Natural killer cell treated with Interleukin-12 subunit alpha and Interleukin-12 subunit beta and Interleukin-15 and Interleukin-18, amount 100 ng/mL, for 72 hours (primary cell): ENCODE data around the gene TTC31. TPM values are rescaled to one million over a fixed set of nuclear protein-coding genes. Genes with fewer than 3 reads are reported as not detected.
A peak's percentile ranks its signal among the peaks of the same experiment; 100 is the strongest.
"Not testable (repeated sequence)": the region's sequence is repeated elsewhere in the genome, so short reads cannot be mapped to it uniquely, and the experiment has no call there.

Experiments
- ATAC-seq, 2 donors: fragments of 150-1000 bp; cut with Tn5 transposase in 1 of 2; sonication (Bioruptor Pico), chemical (Tn5 transposase) in 1 of 2; 2 replicates each; pipeline ENCODE4 v1.10.0; 2021
- DNase-seq: peaks from one replicate; pipeline ENCODE4 v3.0.0; 2022; ENCODE audit warnings: low spot score
- H3K27ac Mint-ChIP-seq, 2 donors: 1 replicate in 1 of 2; 2 replicates in 1 of 2; pipeline ENCODE4 v1.8.0; 2022; ENCODE audit warnings: mixed read lengths in 2 of 2, mild to moderate bottlenecking in 1 of 2, moderate library complexity in 1 of 2
- H3K27me3 Mint-ChIP-seq, 2 donors: 1 replicate in 1 of 2; 2 replicates in 1 of 2; pipeline ENCODE4 v1.8.0; 2022; ENCODE audit warnings: mixed read lengths in 2 of 2
- H3K36me3 Mint-ChIP-seq: one replicate; pipeline ENCODE4 v1.8.0; 2022; ENCODE audit warnings: mixed read lengths
- H3K4me1 Mint-ChIP-seq, 2 donors: 1 replicate in 1 of 2; 2 replicates in 1 of 2; pipeline ENCODE4 v1.8.0; 2022; ENCODE audit warnings: low read depth in 2 of 2, mixed read lengths in 2 of 2, mild to moderate bottlenecking in 1 of 2
- H3K4me3 Mint-ChIP-seq: one replicate; pipeline ENCODE4 v1.8.0; 2022; ENCODE audit warnings: mixed read lengths
- H3K9me3 Mint-ChIP-seq: 2 replicates; pipeline ENCODE4 v1.8.0; 2022; ENCODE audit warnings: mixed read lengths
- total RNA-seq, 2 donors: library from RNA; stranded (reverse); gene quantifications; one replicate each; pipeline ENCODE4 v1.2.3, GENCODE V29; 2022

TTC31 gene
- total RNA-seq, 2 donors from 2014 or later, result 42.8 to 49.0 TPM

GRCh38 chr2:74461187-74462053 lies 21.5 kb upstream of the TTC31 start:
- no peaks in the 10 kb centered on the region for H3K9me3 Mint-ChIP-seq
- H3K27me3 Mint-ChIP-seq, result no peaks in the 10 kb centered on the region
- H3K27ac Mint-ChIP-seq, result no peak overlapping the region
- no peak for ATAC-seq
- DNase-seq, result no peak
- peaks cover 44 to 63% of the 10 kb centered on the region in 2 donors for H3K4me1 Mint-ChIP-seq
- no peak overlapping the region for H3K4me3 Mint-ChIP-seq
- peaks cover under 1% of the 10 kb centered on the region for H3K36me3 Mint-ChIP-seq

DNA sequence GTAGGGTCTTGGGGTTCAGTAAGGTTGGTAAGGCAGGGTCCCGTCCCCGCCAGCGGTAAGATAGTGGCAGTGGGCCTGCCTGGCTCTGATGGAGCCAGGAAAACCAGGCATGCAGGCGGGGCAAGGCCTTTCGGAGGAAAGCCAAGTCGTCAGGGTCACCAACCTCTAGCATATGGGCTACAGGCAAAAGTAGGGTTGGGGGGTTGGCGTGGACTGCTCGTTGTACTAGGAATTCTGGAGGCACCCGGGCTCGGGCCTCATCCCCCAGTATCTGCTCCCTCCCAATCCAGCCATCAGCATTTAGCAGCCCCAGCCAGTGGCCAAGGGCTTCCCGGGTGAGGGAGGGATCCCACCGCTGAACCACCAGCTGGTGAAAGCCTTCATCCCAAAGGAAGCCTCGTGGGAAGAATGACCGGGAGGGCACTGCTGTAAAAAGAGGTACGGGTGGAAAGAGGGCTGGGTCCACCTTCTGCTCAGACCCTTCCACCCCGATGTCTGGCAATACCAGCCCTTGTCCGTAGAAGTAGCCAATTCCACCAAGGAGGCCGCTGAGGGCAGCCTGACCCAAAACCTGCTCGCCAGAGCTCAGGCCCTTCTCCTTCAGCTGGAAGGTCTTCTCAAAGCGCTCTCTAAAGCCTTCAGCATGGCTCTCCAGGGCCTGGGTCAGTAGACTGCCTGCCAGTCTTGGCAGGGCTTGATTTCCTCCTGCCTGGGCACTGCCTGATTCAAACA lies 20.7 kb upstream of the TTC31 start:
- H3K9me3 Mint-ChIP-seq, result no peaks in the 10 kb centered on the region
- peak overlapping the region; percentile 47 to 73 for H3K27ac Mint-ChIP-seq
- no peak overlapping the region for H3K4me3 Mint-ChIP-seq
- ATAC-seq (no peak), DNase-seq (no peak)
- H3K4me1 Mint-ChIP-seq, result peaks cover 38 to 55% of the 10 kb centered on the region in 2 donors
- H3K27me3 Mint-ChIP-seq, result no peaks in the 10 kb centered on the region
- H3K36me3 Mint-ChIP-seq, result no peaks in the 10 kb centered on the region

- ATAC-seq, result no peak
- Mint-ChIP-seq H3K4me3 (peak overlapping the region; percentile 52), H3K27me3 (no peaks in the 10 kb centered on the region), H3K9me3 (no peaks in the 10 kb centered on the region), H3K36me3 (no peaks in the 10 kb centered on the region), H3K27ac (peak overlapping the region; percentile 47 to 73), H3K4me1 (peaks cover 35 to 49% of the 10 kb centered on the region in 2 donors)
- no peak for DNase-seq
Observed at GRCh38 chr2:74462786-74463105, 20.1 kb upstream of the TTC31 start.

GRCh38 chr2:74464406-74464805 lies 18.5 kb upstream of the TTC31 start:
- H3K36me3 Mint-ChIP-seq, result no peaks in the 10 kb centered on the region
- peak overlapping the region; percentile 97 for H3K4me3 Mint-ChIP-seq
- DNase-seq (no peak), ATAC-seq (peak in 1 of 2 donors; percentile 29)
- H3K27me3 Mint-ChIP-seq, result no peaks in the 10 kb centered on the region
- peaks cover 23 to 35% of the 10 kb centered on the region in 2 donors for H3K4me1 Mint-ChIP-seq
- H3K9me3 Mint-ChIP-seq, result no peaks in the 10 kb centered on the region
- H3K27ac Mint-ChIP-seq, result peak overlapping the region; percentile 97 to 100

- peak overlapping the region; percentile 75 to 87 for H3K27ac Mint-ChIP-seq
- not testable (repeated sequence) for H3K9me3 Mint-ChIP-seq, ATAC-seq, H3K27me3 Mint-ChIP-seq, DNase-seq
- peak overlapping the region; percentile 67 for H3K4me3 Mint-ChIP-seq
- H3K4me1 Mint-ChIP-seq, result peaks cover 32 to 36% of the 10 kb centered on the region in 2 donors
- peaks cover 13% of the 10 kb centered on the region for H3K36me3 Mint-ChIP-seq
Observed at GRCh38 chr2:74470742-74471141, 12.1 kb upstream of the TTC31 start.

DNA sequence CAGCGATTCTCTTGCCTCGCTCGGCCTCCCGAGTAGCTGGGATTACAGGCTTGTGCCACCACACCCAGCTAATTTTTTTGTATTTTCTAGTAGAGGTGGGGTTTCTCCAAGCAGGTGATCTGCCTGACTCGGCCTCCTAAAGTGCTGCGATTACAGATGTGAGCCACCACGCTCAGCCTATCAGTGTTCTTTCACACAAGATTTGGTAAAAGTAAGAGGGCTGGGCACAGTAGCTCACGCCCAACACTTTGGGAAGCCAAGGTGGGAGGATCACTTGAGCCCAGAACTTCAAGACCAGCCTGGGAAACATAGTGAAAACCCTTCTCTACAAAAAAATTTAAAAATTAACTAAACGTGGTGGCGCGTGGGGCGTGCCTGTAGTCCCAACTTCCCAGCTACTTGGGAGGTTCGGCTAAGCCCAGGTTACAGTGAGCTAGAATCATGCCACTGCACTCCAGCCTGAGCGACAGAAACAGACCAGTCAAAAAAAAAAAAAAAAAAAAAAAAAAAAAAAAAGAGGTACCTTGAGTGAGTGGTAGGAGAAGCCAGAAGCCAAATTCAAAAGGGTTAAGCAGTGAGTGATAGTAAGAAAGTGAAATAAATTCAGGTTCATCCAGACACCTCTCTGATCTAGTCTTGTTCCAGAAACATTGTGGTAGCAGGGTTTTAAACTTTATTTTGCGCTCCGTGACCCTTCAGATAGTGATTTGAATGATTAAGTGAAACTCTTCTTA lies 11.4 kb upstream of the TTC31 start:
- Mint-ChIP-seq H3K4me1 (peaks cover 27 to 32% of the 10 kb centered on the region in 2 donors), H3K27me3 (no peaks in the 10 kb centered on the region), H3K27ac (peak overlapping the region; percentile 97 to 99), H3K36me3 (peaks cover 13% of the 10 kb centered on the region), H3K4me3 (peak overlapping the region; percentile 99), H3K9me3 (no peaks in the 10 kb centered on the region)
- ATAC-seq (no peak), DNase-seq (no peak)

- Mint-ChIP-seq H3K27ac (peak within 1 kb of the TSS; percentile 97 to 99), H3K27me3 (no peaks in the 10 kb centered on the region), H3K9me3 (no peaks in the 10 kb centered on the region), H3K4me3 (peak within 1 kb of the TSS; percentile 99), H3K36me3 (peaks cover 13% of the 10 kb centered on the region), H3K4me1 (peaks cover 27 to 38% of the 10 kb centered on the region in 2 donors)
- peak; percentile 97 for DNase-seq
- peak; percentile 97 for ATAC-seq
Observed at GRCh38 chr2:74472086-74472944, 10.6 kb upstream of the TTC31 start, which contains the start of gene MRPL53. Gene MRPL53 (minus strand): TSS chr2:74472680. CDS start chr2:74472660, 20 bp downstream.

DNA sequence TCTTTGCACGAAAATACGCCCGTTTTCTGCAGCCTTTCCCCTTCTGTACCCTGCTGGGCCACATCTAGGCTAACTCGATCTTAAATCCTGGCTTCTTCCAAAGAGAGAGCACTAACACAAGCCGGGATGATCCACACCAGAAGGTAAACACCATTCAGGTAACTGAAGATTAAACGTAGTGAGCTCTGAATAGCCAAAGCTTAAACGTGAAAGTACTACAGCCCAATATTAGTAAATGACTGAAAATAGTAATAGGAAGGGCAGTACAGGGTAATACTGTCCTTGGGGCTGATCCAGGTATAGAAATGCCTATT lies 10.0 kb upstream of the TTC31 start:
- Mint-ChIP-seq H3K27ac (peak overlapping the region; percentile 97 to 99), H3K4me1 (peaks cover 31 to 42% of the 10 kb centered on the region in 2 donors), H3K9me3 (no peaks in the 10 kb centered on the region), H3K36me3 (peaks cover 13% of the 10 kb centered on the region), H3K4me3 (peak overlapping the region; percentile 99), H3K27me3 (no peaks in the 10 kb centered on the region)
- ATAC-seq (no peak), DNase-seq (no peak)

DNA sequence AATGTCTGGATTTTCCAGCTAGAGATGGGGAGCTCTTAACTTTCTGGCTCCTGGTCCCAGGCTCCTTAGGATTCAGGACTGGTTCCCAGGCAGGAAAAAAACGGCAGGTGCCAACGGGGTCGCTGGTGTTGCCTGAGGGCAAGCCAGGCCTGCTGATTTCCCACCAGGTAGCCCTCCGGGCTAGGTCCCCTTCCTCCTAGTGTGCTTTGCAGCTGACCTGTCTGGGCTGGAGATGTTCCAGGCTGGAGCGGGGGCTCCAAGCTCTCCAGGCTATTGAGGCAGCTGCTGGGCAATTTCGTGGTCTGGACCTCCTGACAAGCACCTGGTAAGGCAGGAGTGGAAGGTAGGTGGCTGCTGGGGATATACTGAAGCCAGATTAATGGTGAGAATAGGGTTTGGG lies 8.4 kb upstream of the TTC31 start:
- Mint-ChIP-seq H3K36me3 (peaks cover 13% of the 10 kb centered on the region), H3K4me3 (no peak overlapping the region), H3K27me3 (no peaks in the 10 kb centered on the region), H3K27ac (peak overlapping the region in 1 of 2 donors; percentile 35), H3K9me3 (no peaks in the 10 kb centered on the region), H3K4me1 (peaks cover 31 to 46% of the 10 kb centered on the region in 2 donors)
- DNase-seq (no peak), ATAC-seq (no peak)

DNA sequence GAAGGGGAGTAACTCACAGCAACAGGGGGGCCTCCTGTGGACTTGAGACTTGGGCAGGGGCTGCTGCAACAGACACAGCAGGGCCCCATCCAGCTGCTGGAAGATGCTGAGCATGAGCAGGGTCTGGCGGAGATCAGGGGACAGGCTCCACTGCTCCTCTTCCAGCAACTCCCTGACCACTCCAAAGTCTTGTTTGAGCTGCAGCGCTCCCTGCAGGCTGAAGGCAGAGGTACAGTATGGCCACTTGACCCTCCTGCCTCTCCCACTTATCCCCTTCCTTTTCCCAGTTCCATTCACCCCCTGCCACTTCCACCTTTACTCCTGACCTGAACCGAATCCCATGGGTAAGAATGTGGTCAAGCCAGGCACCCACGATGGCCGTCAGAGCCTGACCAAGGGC lies 8.0 kb upstream of the TTC31 start:
- H3K9me3 Mint-ChIP-seq, result no peaks in the 10 kb centered on the region
- H3K36me3 Mint-ChIP-seq, result peaks cover 13% of the 10 kb centered on the region
- peaks cover 32 to 45% of the 10 kb centered on the region in 2 donors for H3K4me1 Mint-ChIP-seq
- ATAC-seq (no peak), DNase-seq (no peak)
- no peaks in the 10 kb centered on the region for H3K27me3 Mint-ChIP-seq
- H3K4me3 Mint-ChIP-seq, result no peak overlapping the region
- H3K27ac Mint-ChIP-seq, result peak overlapping the region in 1 of 2 donors; percentile 35

GRCh38 chr2:74481431-74481830 lies 1.4 kb upstream of the TTC31 start:
- Mint-ChIP-seq H3K4me3 (peak overlapping the region; percentile 98), H3K27me3 (no peaks in the 10 kb centered on the region), H3K9me3 (no peaks in the 10 kb centered on the region), H3K4me1 (peaks cover 25 to 37% of the 10 kb centered on the region in 2 donors), H3K27ac (peak overlapping the region; percentile 58 to 90), H3K36me3 (peaks cover 4% of the 10 kb centered on the region)
- DNase-seq (peak; percentile 44), ATAC-seq (no peak)

DNA sequence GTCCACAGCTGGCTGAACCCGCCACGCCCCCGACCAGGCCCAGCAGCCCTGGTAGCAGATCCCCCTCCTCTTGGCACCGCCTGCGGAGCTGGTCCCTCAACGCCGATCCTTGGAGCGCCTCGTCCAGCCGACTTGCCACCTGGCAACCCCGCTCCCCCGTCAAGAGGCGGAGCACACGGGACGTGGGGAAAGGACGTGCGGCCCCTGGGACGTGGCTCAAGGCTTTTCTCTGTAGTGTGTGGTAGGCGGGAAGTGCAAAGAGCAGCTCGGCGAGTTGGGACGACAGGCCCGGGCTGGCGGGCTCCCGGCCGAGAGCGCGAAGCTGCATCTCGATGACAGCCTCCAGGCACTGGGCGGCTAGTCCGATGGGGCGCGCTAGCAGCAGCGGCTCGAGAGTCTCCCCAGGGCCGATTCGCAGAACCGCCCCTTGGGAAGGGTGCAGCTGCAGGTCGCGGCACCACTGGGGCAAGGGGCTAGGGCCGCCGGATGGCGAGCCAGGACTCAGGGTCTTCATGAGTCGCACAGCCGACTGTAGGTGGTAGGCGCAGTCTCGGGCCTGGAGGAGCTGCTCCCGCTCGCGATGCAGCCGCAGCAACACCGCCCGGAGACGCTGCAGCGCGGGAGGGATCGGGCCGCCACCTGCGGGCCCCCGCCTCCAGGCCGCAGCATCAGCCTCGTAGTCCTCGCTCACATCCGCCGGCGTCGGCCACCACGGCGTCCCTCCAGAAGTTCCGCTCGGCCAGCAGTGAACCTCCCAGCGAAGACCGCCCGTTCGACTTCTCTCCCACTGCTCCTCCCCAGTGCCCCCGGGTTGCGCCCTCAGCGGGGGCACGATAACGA lies 700 bp upstream of the TTC31 start:
- peak; percentile 75 to 76 for ATAC-seq
- peak overlapping the region; percentile 98 for H3K4me3 Mint-ChIP-seq
- peak; percentile 77 for DNase-seq
- H3K27me3 Mint-ChIP-seq, result no peaks in the 10 kb centered on the region
- H3K4me1 Mint-ChIP-seq, result peaks cover 25 to 32% of the 10 kb centered on the region in 2 donors
- no peaks in the 10 kb centered on the region for H3K9me3 Mint-ChIP-seq
- peak overlapping the region; percentile 90 to 93 for H3K27ac Mint-ChIP-seq
- H3K36me3 Mint-ChIP-seq, result peaks cover 10% of the 10 kb centered on the region
